Ovary (tissue), 9 donors: ENCODE data around the gene LHFPL6. TPM values are rescaled to one million over a fixed set of nuclear protein-coding genes. Genes with fewer than 3 reads are reported as not detected.

Source experiments
- DNase-seq, 5 donors: peaks; one replicate each; pipeline ENCODE4 v3.0.0-alpha.2; 2019 to 2020
- H3K27ac ChIP-seq, 2 donors: fragments of 200-600 bp; one replicate each; pipeline versions ENCODE4 v1.5.1 to v1.8.0; 2019 to 2022
- H3K27me3 ChIP-seq: fragments of 200-600 bp; one replicate; pipeline ENCODE4 v1.8.0; 2022
- H3K36me3 ChIP-seq: fragments of 200-600 bp; sonication (generic); one replicate; pipeline ENCODE4 v1.5.1; 2019
- H3K4me1 ChIP-seq: one replicate; pipeline ENCODE4 v1.8.1; 2013; ENCODE audit warnings: mild to moderate bottlenecking, moderate library complexity; ENCODE audit not compliant: insufficient read depth
- H3K4me3 ChIP-seq: fragments of 200-600 bp; sonication (generic); one replicate; pipeline ENCODE4 v1.5.1; 2017
- H3K9me3 ChIP-seq, 2 donors: fragments of 200-600 bp in 1 of 2; sonication (generic) in 1 of 2; one replicate each; pipeline versions ENCODE4 v1.5.1 to v1.8.1; 2013 to 2019; ENCODE audit warnings: mild to moderate bottlenecking in 1 of 2, moderate library complexity in 1 of 2
- CTCF ChIP-seq, 3 donors: fragments of 450-650 bp in 2 of 3; fragments of 200-600 bp in 1 of 3; IDR thresholded peaks; one replicate each; pipeline versions ENCODE4 v1.5.1 to v1.8.0; 2016 to 2022; ENCODE audit warnings: antibody characterized with exemption in 3 of 3, mild to moderate bottlenecking in 1 of 3
- EP300 ChIP-seq: sonication (generic); formaldehyde crosslinking; IDR thresholded peaks from one replicate; pipeline ENCODE4 v1.6.1; 2017; ENCODE audit warnings: antibody characterized with exemption
- POLR2A ChIP-seq: fragments of 450-650 bp; IDR thresholded peaks from one replicate; pipeline ENCODE4 v1.6.1; 2017; ENCODE audit warnings: antibody characterized with exemption, mild to moderate bottlenecking, moderate library complexity
- WGBS, 3 donors: extraction: QIAGEN DNeasy Blood & Tissue Kit in 1 of 3; methylation state at CpG; one replicate each; pipeline versions ENCODE4 v1.1.5 to v1.1.7; 2013 to 2017; 5-methylcytosine and 5-hydroxymethylcytosine counted together
- intact Hi-C, 4 donors: fragments of 100-400 bp; cut with DNase I; formaldehyde crosslinking; loops; one replicate each; pipeline versions ENCODE4 v1.11.0 to v1.15.1; 2022 to 2023
- polyA plus RNA-seq, 2 donors: library from polyadenylated mRNA; stranded (reverse); fragments of 200-250 nt in 1 of 2; fragments of 350-450 nt in 1 of 2; fragmentation: Illumina TruSeq in 1 of 2; extraction: RNeasy Lipid Tissue Mini Kit (QIAGEN cat#74804) in 1 of 2; gene quantifications; one replicate each; pipeline ENCODE4 v1.2.3, GENCODE V29; 2013 to 2014
- total RNA-seq, 7 donors: library from RNA; depleted of rRNA in 2 of 7; stranded (reverse); fragments of >200 nt in 2 of 7; fragmentation: NEBNext Ultra II Directional in 3 of 7; extraction: Animal tissue kit (Norgen Biotek cat#: 25700) in 3 of 7; gene quantifications; one replicate each; pipeline versions ENCODE4 v1.1.0 to v1.2.4, GENCODE V29; 2016 to 2023
- donor health status: DM: no; HTN: no; CAD: no; lungs with moderate emphysema.
- donor health status: DM: no; HTN: no; CAD: no.
- donor health status: Bipolar disorder and iron deficiency.
- donor health status: DM: yes; HTN: yes; CAD: no.
- donor health status: DM: no; HTN: no; CAD: no.
- donor health status: DM: yes; HTN: yes; CAD: no.

The LHFPL6 gene
- total and polyA plus RNA-seq, 9 donors, result 19.7 to 136 (median 42.4) TPM

GRCh38 chr13:39433651-39434050 lies 169.3 kb downstream of the LHFPL6 start:
- no peaks in the 10 kb centered on the region for H3K36me3 ChIP-seq
- no peak overlapping the region for H3K4me3 ChIP-seq
- 10 to 12% (median 12%) methylated on average over 1 of the region's 1 CpG for WGBS, 3 donors
- DNase-seq, result no peak
- TF ChIP-seq CTCF (IDR thresholded peaks at IDR 0.05) (no peak), EP300 (no peak), POLR2A (no peak)
- H3K27me3 ChIP-seq, result no peaks in the 10 kb centered on the region
- H3K9me3 ChIP-seq, result no peaks in the 10 kb centered on the region
- H3K4me1 ChIP-seq, result no peaks in the 10 kb centered on the region
- H3K27ac ChIP-seq, result no peak overlapping the region
- intact Hi-C loops, result no loop called here

- H3K4me3 ChIP-seq, result no peak overlapping the region
- TF ChIP-seq EP300 (no peak), POLR2A (no peak), CTCF (IDR thresholded peaks at IDR 0.05) (no peak)
- DNase-seq, result no peak
- intact Hi-C loops, result no loop called here
- H3K27me3 ChIP-seq, result no peaks in the 10 kb centered on the region
- 86 to 93% (median 92%) methylated on average over 1 of the region's 1 CpG for WGBS, 3 donors
- H3K36me3 ChIP-seq, result no peaks in the 10 kb centered on the region
- no peak overlapping the region for H3K27ac ChIP-seq
- no peaks in the 10 kb centered on the region for H3K9me3 ChIP-seq
- H3K4me1 ChIP-seq, result no peaks in the 10 kb centered on the region
These were observed 170.8 kb downstream of the LHFPL6 start for GRCh38 chr13:39432196-39432595.

- 95% methylated on average over 5 of the region's 5 CpGs for WGBS, 3 donors
- TF ChIP-seq POLR2A (no peak), EP300 (no peak), CTCF (IDR thresholded peaks at IDR 0.05) (no peak)
- Histone ChIP-seq H3K27me3 (no peaks in the 10 kb centered on the region), H3K27ac (no peak overlapping the region), H3K36me3 (no peaks in the 10 kb centered on the region), H3K4me1 (peaks cover 6% of the 10 kb centered on the region), H3K4me3 (no peak overlapping the region), H3K9me3 (no peaks in the 10 kb centered on the region)
- no peak for DNase-seq
- intact Hi-C loops, result no loop called here
These were observed 180.0 kb downstream of the LHFPL6 start for GRCh38 chr13:39422845-39423565.

GRCh38 chr13:39419876-39420275 lies 183.1 kb downstream of the LHFPL6 start:
- TF ChIP-seq CTCF (IDR thresholded peaks at IDR 0.05) (no peak), EP300 (no peak), POLR2A (no peak)

More at GRCh38 chr13:39419876-39420275, 183.1 kb downstream of the LHFPL6 start:
- WGBS, 3 donors, result 97 to 99% (median 98%) methylated on average over 4 of the region's 4 CpGs
- Histone ChIP-seq H3K36me3 (no peaks in the 10 kb centered on the region), H3K27ac (no peak overlapping the region), H3K4me1 (peaks cover 21% of the 10 kb centered on the region), H3K27me3 (no peaks in the 10 kb centered on the region), H3K4me3 (no peak overlapping the region), H3K9me3 (no peaks in the 10 kb centered on the region)
- no peak for DNase-seq
- intact Hi-C loops, result loop anchor here in 1 of 4 donors (10.0 kb wide), 1 partner anchor 185 kb away; the partner anchor contains the start of gene LHFPL6
